Measurements from ENCODE around the gene PNPLA5.
"Not testable (repeated sequence)": the region's sequence is repeated elsewhere in the genome, so short reads cannot be mapped to it uniquely, and the experiment has no call there.

PNPLA5 gene

GRCh38 chr22:43891360-43892182 lies at the start of gene PNPLA5:
TSS of gene PNPLA5 (minus strand) at chr22:43892013. CDS start at chr22:43891880, 133 bp downstream.
- DNase-seq: no peak

- no peak for DNase-seq
Measured at GRCh38 chr22:43941449-43941848, 49.6 kb upstream of the PNPLA5 start.

- DNase-seq: no peak
Measured at GRCh38 chr22:43931771-43932170, 40.0 kb upstream of the PNPLA5 start.

- no peak for DNase-seq
Measured at GRCh38 chr22:43928908-43929307, 37.1 kb upstream of the PNPLA5 start.

GRCh38 chr22:43928468-43928867 lies 36.7 kb upstream of the PNPLA5 start:
- DNase-seq: no peak

- DNase-seq: no peak
Measured at GRCh38 chr22:43926349-43926710, 34.5 kb upstream of the PNPLA5 start.

GRCh38 chr22:43925433-43926348 lies 33.9 kb upstream of the PNPLA5 start:
- no peak for DNase-seq

GRCh38 chr22:43924877-43925276 lies 33.1 kb upstream of the PNPLA5 start:
- no peak for DNase-seq

- peak; percentile 88 for DNase-seq
Measured at GRCh38 chr22:43923631-43924464, 32.0 kb upstream of the PNPLA5 start, which contains the start of gene PNPLA3. TSS of gene PNPLA3 (plus strand) at chr22:43923805. CDS start at chr22:43923912, 107 bp downstream.

GRCh38 chr22:43923191-43923590 lies 31.4 kb upstream of the PNPLA5 start:
- DNase-seq: no peak

- DNase-seq: no peak
Measured at GRCh38 chr22:43922123-43922522, 30.3 kb upstream of the PNPLA5 start.

GRCh38 chr22:43921370-43921769 lies 29.6 kb upstream of the PNPLA5 start:
- no peak for DNase-seq

- DNase-seq: no peak
Measured at GRCh38 chr22:43919106-43919973, 27.5 kb upstream of the PNPLA5 start.

- DNase-seq: no peak
Measured at GRCh38 chr22:43917521-43917920, 25.7 kb upstream of the PNPLA5 start.

GRCh38 chr22:43911351-43911750 lies 19.5 kb upstream of the PNPLA5 start:
- no peak for DNase-seq

GRCh38 chr22:43910178-43910695 lies 18.4 kb upstream of the PNPLA5 start:
- DNase-seq: no peak

GRCh38 chr22:43909708-43910107 lies 17.9 kb upstream of the PNPLA5 start:
- no peak for DNase-seq

- DNase-seq: no peak
Measured at GRCh38 chr22:43905681-43906080, 13.9 kb upstream of the PNPLA5 start.

- not testable (repeated sequence) for DNase-seq
Measured at GRCh38 chr22:43904412-43904811, 12.6 kb upstream of the PNPLA5 start.

GRCh38 chr22:43903033-43903432 lies 11.2 kb upstream of the PNPLA5 start:
- DNase-seq: not testable (repeated sequence)

- no peak for DNase-seq
Measured at GRCh38 chr22:43901976-43902643, 10.3 kb upstream of the PNPLA5 start.

Measured in COR-L47 (cell line).